Urinary bladder (tissue), 4 donors: Measurements from ENCODE around the gene MAN1A1. TPM values are rescaled to one million over a fixed set of nuclear protein-coding genes. Genes with fewer than 3 reads are reported as not detected.

Experiments
- DNase-seq: peaks from one replicate; pipeline ENCODE4 v3.0.0-alpha.2; 2015; ENCODE audit errors: extremely low spot score
- H3K27ac ChIP-seq: one replicate; pipeline ENCODE4 v1.5.1; 2013; ENCODE audit warnings: low read depth, mild to moderate bottlenecking, moderate library complexity
- H3K36me3 ChIP-seq: one replicate; pipeline ENCODE4 v1.6.1; 2013; ENCODE audit warnings: mild to moderate bottlenecking, moderate library complexity; ENCODE audit not compliant: insufficient read depth
- H3K4me1 ChIP-seq: one replicate; pipeline ENCODE4 v1.6.1; 2013; ENCODE audit warnings: mild to moderate bottlenecking, moderate library complexity; ENCODE audit not compliant: insufficient read depth
- H3K4me3 ChIP-seq: one replicate; pipeline ENCODE4 v1.5.1; 2013; ENCODE audit warnings: low read depth, low read length
- WGBS: extraction: QIAGEN DNeasy Blood & Tissue Kit; methylation state at CpG from one replicate; pipeline ENCODE4 v1.1.7; 2013; 5-methylcytosine and 5-hydroxymethylcytosine counted together
- polyA plus RNA-seq: library from polyadenylated mRNA; stranded (reverse); fragments of 200-250 nt; gene quantifications from one replicate; pipeline ENCODE4 v1.2.3, GENCODE V29; 2013
- total RNA-seq: library from RNA; depleted of rRNA; stranded (reverse); fragments of >200 nt; gene quantifications from one replicate; pipeline ENCODE4 v1.2.3, GENCODE V29; 2014
- donor health status: healthy with polysubstance abuse.
- donor health status: healthy.

The MAN1A1 gene
- total and polyA plus RNA-seq, 2 donors = 98.6 to 245 TPM

DNA sequence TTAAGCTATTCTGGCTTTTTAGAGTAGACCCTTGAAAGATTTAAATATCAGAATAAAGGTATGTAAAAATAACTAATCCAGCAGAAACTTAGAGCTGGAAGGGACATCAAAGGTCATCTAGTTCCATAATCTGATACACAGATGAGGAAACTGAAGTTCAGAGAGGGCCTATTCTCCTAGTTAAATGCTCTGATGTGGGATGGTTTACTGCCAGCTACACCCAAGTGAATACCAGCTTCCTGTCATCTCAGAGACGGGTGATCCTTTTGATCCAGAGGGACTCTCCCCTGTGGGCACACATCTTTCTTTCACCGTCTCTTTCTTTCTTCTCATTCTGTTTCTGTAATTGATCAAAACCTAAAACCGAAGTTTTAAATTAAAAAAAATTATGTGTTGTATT, 94.1 kb downstream of the MAN1A1 start:
- no peak for DNase-seq
- WGBS = 97% methylated on average over 3 of the region's 3 CpGs
- Histone ChIP-seq H3K4me1 (no peaks in the 10 kb centered on the region), H3K27ac (no peak overlapping the region), H3K4me3 (no peak overlapping the region), H3K36me3 (no peaks in the 10 kb centered on the region)

- Histone ChIP-seq H3K4me1 (no peaks in the 10 kb centered on the region), H3K36me3 (no peaks in the 10 kb centered on the region), H3K4me3 (no peak overlapping the region), H3K27ac (no peak overlapping the region)
- WGBS = over 99% methylated on average over 2 of the region's 2 CpGs
- no peak for DNase-seq
Measured at GRCh38 chr6:119250036-119250435, 99.5 kb downstream of the MAN1A1 start.

DNA sequence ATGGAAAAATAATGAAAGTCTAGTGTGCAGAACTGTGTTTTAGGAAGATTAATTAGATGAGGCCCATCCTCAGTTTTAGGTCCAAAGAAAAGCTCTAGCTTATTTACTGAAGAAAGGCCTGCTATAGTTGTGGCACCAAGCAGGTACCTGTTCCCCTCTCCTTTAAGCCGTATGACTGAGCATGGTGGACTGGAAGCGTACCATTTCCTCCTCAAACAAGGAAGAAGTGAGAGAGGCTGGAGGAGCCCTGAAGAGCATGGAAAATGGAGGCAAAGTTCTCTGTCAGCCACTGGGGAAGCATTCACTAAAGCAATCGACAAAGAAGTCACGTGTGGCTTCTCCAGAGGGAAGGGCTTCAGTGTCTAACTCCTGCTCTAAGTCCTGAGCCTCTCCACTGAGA, 100.2 kb downstream of the MAN1A1 start:
- H3K27ac ChIP-seq = no peak overlapping the region
- no peaks in the 10 kb centered on the region for H3K36me3 ChIP-seq
- no peak for DNase-seq
- no peak overlapping the region for H3K4me3 ChIP-seq
- WGBS = 98% methylated on average over 4 of the region's 4 CpGs
- H3K4me1 ChIP-seq = no peaks in the 10 kb centered on the region

DNA sequence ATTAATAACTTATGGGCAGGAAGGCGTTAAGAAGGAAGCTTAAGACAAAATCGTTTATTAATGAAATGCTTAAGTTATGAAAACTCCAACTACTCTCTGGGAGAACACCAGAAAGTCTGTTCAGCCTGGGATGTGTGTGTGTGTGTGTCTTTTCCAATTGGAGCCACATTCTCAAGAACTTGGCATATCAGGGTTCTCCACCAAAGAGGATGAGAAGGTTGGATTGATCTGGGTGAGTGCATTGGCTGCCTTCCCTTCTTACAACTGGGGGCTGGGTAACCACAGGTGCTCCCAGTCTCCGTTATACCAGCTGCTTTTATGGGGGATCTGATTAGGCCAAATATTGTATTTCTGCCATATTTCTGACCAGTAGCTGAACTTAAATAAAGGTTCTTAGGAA, 102.1 kb downstream of the MAN1A1 start:
- DNase-seq = no peak
- WGBS = 80% methylated on average over 3 of the region's 3 CpGs
- Histone ChIP-seq H3K4me1 (no peaks in the 10 kb centered on the region), H3K4me3 (no peak overlapping the region), H3K36me3 (no peaks in the 10 kb centered on the region), H3K27ac (no peak overlapping the region)

GRCh38 chr6:119243657-119244056, 105.9 kb downstream of the MAN1A1 start:
- no peak for DNase-seq
- Histone ChIP-seq H3K27ac (no peak overlapping the region), H3K4me3 (no peak overlapping the region), H3K4me1 (no peaks in the 10 kb centered on the region), H3K36me3 (no peaks in the 10 kb centered on the region)
- WGBS = 87% methylated on average over 2 of the region's 2 CpGs

GRCh38 chr6:119243037-119243436, 106.5 kb downstream of the MAN1A1 start:
- DNase-seq = no peak
- Histone ChIP-seq H3K4me1 (no peaks in the 10 kb centered on the region), H3K4me3 (no peak overlapping the region), H3K27ac (no peak overlapping the region), H3K36me3 (no peaks in the 10 kb centered on the region)

DNA sequence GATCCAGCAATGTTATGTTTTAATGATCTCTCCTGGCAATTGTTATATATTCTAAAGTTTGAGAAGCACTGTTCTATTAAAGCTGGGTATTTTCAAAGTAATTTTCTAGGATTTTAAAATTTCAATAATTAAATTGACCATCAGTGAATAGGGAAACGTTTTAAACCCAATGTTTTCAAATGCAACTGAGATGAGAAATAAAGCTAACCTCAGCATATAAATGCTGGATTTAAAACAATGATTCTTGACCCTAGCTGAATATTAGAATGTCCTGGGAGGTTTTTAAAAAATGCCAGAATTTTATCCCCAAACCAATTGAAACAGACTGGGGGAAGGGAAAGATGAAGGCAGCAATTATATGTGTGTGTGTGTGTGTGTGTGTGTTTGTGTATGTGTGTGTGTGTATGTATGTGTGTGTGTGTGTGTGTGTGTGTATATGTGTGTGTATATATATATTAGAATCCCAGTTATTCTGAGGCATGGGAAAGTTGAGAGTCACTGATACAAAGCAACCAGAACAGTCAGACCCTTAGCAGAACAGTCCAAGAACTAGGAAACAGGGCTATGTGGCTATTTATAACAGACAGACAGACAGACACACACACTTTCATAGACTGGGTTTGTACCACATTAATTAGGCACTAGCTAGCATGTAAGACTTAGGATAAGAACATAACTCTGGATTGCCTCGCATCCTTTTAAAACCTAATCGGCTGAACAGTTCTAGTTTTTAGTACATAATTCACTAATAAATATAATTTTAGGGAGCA, 107.8 kb downstream of the MAN1A1 start:
- no peak overlapping the region for H3K4me3 ChIP-seq
- no peaks in the 10 kb centered on the region for H3K36me3 ChIP-seq
- H3K4me1 ChIP-seq = no peaks in the 10 kb centered on the region
- no peak overlapping the region for H3K27ac ChIP-seq
- DNase-seq = no peak
- 79% methylated on average over 3 of the region's 3 CpGs for WGBS

DNA sequence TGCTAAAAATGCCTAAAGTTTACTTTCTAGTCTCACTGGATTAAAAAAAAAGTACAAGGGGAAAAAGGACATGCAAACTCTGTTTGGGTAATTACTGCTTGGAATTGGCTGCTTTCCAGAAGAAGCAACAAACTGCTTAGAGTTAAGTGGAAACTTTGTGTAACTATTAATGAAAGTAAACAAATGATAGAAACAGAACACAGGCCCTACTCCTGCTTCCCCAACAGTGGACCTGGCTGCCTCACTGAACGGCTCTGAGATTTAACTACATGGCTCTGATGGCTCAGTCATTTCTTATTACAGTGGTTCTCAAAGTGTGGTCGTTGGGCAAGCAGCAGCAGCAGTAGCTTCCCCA, 108.5 kb downstream of the MAN1A1 start:
- H3K36me3 ChIP-seq = no peaks in the 10 kb centered on the region
- no peak overlapping the region for H3K4me3 ChIP-seq
- 10% methylated on average over 2 of the region's 2 CpGs for WGBS
- H3K27ac ChIP-seq = no peak overlapping the region
- no peaks in the 10 kb centered on the region for H3K4me1 ChIP-seq
- peak; percentile 47 for DNase-seq

- 93% methylated on average over 5 of the region's 5 CpGs for WGBS
- no peak for DNase-seq
- H3K27ac ChIP-seq = no peak overlapping the region
- H3K36me3 ChIP-seq = no peaks in the 10 kb centered on the region
- H3K4me3 ChIP-seq = no peak overlapping the region
- H3K4me1 ChIP-seq = no peaks in the 10 kb centered on the region
Measured at GRCh38 chr6:119240257-119241110, 109.1 kb downstream of the MAN1A1 start.

DNA sequence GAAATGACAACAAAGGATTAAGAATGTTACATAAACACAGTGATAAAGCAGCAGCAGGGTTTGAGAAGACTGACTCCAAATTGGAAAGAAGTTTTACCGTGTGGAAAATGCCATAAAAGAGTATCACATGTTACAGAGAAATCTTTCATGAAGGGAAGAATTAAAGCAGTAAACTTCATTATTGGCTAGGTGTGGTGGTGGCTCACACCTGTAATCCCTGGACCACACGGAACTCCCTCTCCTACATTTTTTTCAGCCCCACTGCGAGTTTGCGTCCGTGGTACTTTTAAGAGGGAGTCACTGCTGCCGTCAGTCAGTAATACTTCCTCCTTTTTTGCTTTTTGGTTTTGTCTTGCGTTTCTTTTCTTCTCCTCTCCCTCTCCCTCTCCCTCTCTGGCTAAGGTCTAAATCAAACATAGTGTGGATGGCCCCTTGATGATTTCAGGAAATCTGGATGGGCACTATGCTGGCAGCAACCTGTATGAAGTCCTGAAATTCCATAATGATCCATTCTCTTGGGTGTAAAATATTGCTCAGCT, 112.3 kb downstream of the MAN1A1 start:
- WGBS = 64% methylated on average over 7 of the region's 7 CpGs
- H3K36me3 ChIP-seq = no peaks in the 10 kb centered on the region
- H3K4me3 ChIP-seq = no peak overlapping the region
- DNase-seq = no peak
- no peaks in the 10 kb centered on the region for H3K4me1 ChIP-seq
- no peak overlapping the region for H3K27ac ChIP-seq

- Histone ChIP-seq H3K4me1 (no peaks in the 10 kb centered on the region), H3K27ac (no peak overlapping the region), H3K36me3 (no peaks in the 10 kb centered on the region), H3K4me3 (no peak overlapping the region)
- DNase-seq = no peak
- 97% methylated on average over 4 of the region's 4 CpGs for WGBS
Measured at GRCh38 chr6:119234941-119235340, 114.6 kb downstream of the MAN1A1 start.

GRCh38 chr6:119234457-119234856, 115.1 kb downstream of the MAN1A1 start:
- Histone ChIP-seq H3K27ac (no peak overlapping the region), H3K36me3 (no peaks in the 10 kb centered on the region), H3K4me3 (no peak overlapping the region), H3K4me1 (no peaks in the 10 kb centered on the region)
- DNase-seq = no peak
- WGBS = 89% methylated on average over 5 of the region's 5 CpGs

DNA sequence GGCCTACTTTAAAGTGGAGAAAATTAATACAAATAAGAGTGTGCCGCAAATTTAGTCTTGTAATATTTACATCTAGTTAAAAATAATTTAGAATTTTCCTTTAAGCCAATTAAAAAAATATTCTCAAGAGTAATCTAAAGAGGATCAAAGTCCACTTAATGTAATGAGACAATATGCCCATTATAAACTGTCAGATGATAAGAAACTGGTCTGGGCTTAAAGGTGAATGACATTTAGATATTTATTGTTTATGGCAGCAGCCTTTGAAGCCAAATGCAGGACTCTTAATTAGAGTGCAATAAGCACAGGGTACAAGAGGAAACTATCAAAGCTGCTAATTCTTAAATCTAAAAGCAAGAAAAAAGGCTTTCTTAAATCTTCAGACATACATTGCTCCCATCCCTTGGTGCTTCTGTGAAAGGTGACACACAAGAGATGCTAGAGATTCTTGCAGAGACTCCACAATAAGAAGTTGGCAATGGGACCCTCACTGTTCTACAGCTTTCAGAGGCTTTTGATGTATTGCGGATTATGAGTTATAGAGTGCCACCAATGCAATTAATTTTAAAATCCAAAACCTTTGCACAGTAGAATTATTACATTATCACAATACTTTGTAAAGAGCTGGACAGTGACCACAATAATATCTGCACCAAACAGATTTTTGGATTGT, 116.1 kb downstream of the MAN1A1 start:
- Histone ChIP-seq H3K27ac (no peak overlapping the region), H3K4me1 (no peaks in the 10 kb centered on the region), H3K36me3 (no peaks in the 10 kb centered on the region), H3K4me3 (no peak overlapping the region)
- DNase-seq = no peak
- 97% methylated on average over 2 of the region's 2 CpGs for WGBS
